ENCODE data around the gene PDILT. TPM values are rescaled to one million over a fixed set of nuclear protein-coding genes. Genes with fewer than 3 reads are reported as not detected.

The PDILT gene
- total RNA-seq, 2 donors from 2014 or later: not detected

GRCh38 chr16:20415541-20415940 lies 11.0 kb upstream of the PDILT start:
- Histone ChIP-seq H3K36me3 (replicated peaks in 1 of 2; ENCODE audit: insufficient read depth in 1 of 2, low read depth in 2 of 2) (no peaks in the 10 kb centered on the region), H3K4me3 (no peak overlapping the region), H3K27me3 (no peaks in the 10 kb centered on the region), H3K9me3 (no peaks in the 10 kb centered on the region), H3K27ac (no peak overlapping the region), H3K4me1 (no peaks in the 10 kb centered on the region)
- WGBS, 2 donors: 55 to 61% methylated on average over 1 of the region's 1 CpG
- intact Hi-C loops (cut with DNase I): no loop called here
- no peak for DNase-seq
- ATAC-seq: no peak
- TF ChIP-seq POLR2A (IDR thresholded peaks at IDR 0.05): no peak

DNA sequence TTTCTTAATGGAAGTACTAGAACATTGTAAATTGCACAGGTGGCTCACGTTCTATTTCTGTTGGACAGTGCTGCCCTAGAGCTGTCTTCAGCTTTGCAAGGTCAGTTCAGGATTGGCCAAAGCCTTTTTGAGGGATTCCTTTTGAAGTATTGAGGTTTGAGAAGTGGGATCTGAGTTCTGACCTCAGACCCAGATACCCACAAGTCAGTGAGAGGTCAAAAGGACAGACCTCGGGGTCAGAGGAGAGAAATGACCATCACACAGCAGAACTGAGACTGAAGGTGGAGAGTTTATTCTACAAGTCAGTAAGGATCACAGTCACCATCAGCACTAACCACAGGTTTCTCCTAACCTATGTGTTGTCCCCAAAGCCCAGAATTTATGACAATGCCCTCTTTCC lies 6.5 kb upstream of the PDILT start:
- intact Hi-C loops (cut with DNase I): no loop called here
- DNase-seq (no peak), ATAC-seq (no peak)
- 74 to 88% methylated on average over 2 of the region's 2 CpGs for WGBS, 2 donors
- Histone ChIP-seq H3K27ac (no peak overlapping the region), H3K36me3 (replicated peaks in 1 of 2; ENCODE audit: insufficient read depth in 1 of 2, low read depth in 2 of 2) (no peaks in the 10 kb centered on the region), H3K9me3 (no peaks in the 10 kb centered on the region), H3K4me3 (no peak overlapping the region), H3K4me1 (no peaks in the 10 kb centered on the region), H3K27me3 (no peaks in the 10 kb centered on the region)
- TF ChIP-seq CTCF (IDR thresholded peaks at IDR 0.05) (no peak), POLR2A (IDR thresholded peaks at IDR 0.05) (no peak)

DNA sequence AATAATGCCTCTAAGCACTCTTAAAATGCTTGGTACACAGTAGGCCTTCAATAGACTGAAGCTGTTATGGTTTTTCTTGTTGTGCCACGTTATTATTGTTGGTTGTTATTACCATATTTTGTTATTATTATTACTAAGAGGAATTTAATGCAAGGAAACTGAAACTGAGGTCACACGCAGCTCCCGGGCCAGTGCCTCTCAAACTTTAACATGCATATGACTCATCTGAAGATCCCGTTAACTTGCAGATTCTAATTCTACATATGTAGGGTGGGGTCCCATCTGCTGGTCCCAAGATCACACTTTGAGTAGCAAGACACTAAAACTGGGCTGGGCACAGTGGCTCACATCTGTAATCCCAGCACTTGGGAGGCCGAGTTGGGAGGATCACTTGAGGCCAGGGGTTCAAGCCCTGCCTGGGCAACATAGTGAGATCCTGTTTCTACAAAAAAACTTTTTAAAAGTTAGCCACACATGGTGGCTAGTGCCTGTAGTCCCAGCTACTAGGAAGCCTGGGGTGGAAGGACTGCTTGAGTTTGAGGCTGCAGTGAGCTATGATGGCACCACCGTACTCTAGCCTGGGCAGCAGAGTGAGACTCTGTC lies 5.7 kb upstream of the PDILT start:
- 81 to 85% methylated on average over 6 of the region's 6 CpGs for WGBS, 2 donors
- Histone ChIP-seq H3K36me3 (replicated peaks in 1 of 2; ENCODE audit: insufficient read depth in 1 of 2, low read depth in 2 of 2) (no peaks in the 10 kb centered on the region), H3K4me1 (no peaks in the 10 kb centered on the region), H3K27ac (peak overlapping the region in 1 of 4 donors; percentile 24), H3K4me3 (no peak overlapping the region), H3K27me3 (no peaks in the 10 kb centered on the region), H3K9me3 (no peaks in the 10 kb centered on the region)
- DNase-seq (no peak), ATAC-seq (no peak)
- intact Hi-C loops (cut with DNase I): no loop called here
- TF ChIP-seq POLR2A (IDR thresholded peaks at IDR 0.05): no peak
- TF ChIP-seq CTCF (IDR thresholded peaks at IDR 0.05): no peak

DNA sequence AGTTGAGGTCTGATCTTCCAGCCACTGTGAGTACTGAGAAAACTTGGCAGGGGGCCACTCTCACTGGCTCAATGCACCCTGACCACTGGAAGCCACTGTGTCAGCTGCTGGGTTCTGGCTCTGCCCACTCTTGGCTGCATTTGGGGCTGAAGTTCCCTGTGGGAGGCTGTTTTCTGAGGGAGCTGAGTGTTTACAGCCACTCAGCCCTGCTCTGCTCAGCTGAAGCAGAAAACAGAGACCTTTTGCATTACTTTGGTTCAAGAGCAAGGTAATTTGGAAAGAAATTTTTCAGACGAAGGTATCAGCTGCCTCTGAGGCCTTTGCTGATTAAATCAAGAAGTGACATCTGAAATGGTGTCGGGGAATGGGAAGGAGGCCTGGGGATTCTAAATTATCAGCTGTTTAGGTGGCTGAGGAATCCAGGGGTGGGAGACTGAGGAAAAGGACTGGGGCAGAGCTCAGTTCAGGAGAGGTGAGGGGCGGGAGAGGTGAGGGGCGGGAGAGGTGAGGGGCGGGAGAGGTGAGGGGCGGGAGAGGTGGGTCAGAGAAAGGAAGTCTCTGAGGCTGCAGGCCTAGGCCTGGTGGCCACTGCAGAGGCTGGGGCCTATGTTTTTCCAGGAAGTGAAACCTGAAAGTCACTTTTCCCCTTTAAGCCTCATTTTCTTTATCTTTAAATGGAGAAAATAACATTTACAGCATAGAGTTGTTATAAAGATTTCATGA lies 5.0 kb upstream of the PDILT start, which contains the start of gene ACSM5:
Gene ACSM5 (plus strand): TSS at position 137 of the 723 bp plus-strand sequence. CDS start 1,951 bp downstream, outside the sequence.
- intact Hi-C loops (cut with DNase I): no loop called here
- TF ChIP-seq CTCF (IDR thresholded peaks at IDR 0.05) (no peak), POLR2A (IDR thresholded peaks at IDR 0.05) (peak in 1 of 3 donors; percentile 20)
- ATAC-seq: peak; percentile 33
- Histone ChIP-seq H3K36me3 (replicated peaks in 1 of 2; ENCODE audit: insufficient read depth in 1 of 2, low read depth in 2 of 2) (no peaks in the 10 kb centered on the region), H3K27me3 (no peaks in the 10 kb centered on the region), H3K4me3 (no peak within 1 kb of the TSS), H3K4me1 (no peaks in the 10 kb centered on the region), H3K27ac (peak within 1 kb of the TSS in 2 of 4 donors; percentile 1 to 24), H3K9me3 (no peaks in the 10 kb centered on the region)
- DNase-seq: peak; percentile 65 to 73 (median 70)
- WGBS, 2 donors: 76% methylated on average over 6 of the region's 6 CpGs

GRCh38 chr16:20402651-20403050 lies 1.9 kb downstream of the PDILT start:
- intact Hi-C loops (cut with DNase I): no loop called here
- ATAC-seq (no peak), DNase-seq (no peak)
- Histone ChIP-seq H3K4me3 (no peak overlapping the region), H3K27me3 (no peaks in the 10 kb centered on the region), H3K27ac (no peak overlapping the region), H3K4me1 (peaks cover 14% of the 10 kb centered on the region), H3K9me3 (no peaks in the 10 kb centered on the region), H3K36me3 (replicated peaks in 1 of 2; ENCODE audit: insufficient read depth in 1 of 2, low read depth in 2 of 2) (no peaks in the 10 kb centered on the region)
- TF ChIP-seq CTCF (IDR thresholded peaks at IDR 0.05) (no peak), POLR2A (IDR thresholded peaks at IDR 0.05) (no peak)
- 95 to 96% methylated on average over 2 of the region's 2 CpGs for WGBS, 2 donors

Data from body of pancreas (tissue), 4 donors.